Caco-2 (cell line): Measurements from ENCODE around the gene TSPAN5. TPM values are rescaled to one million over a fixed set of nuclear protein-coding genes. Genes with fewer than 3 reads are reported as not detected.

Experiments
- BruUV-seq: library from RNA; stranded (reverse); fragments of 400-500 nt; replicated peaks from 2 replicates; lab custom pipeline; 2021; lab: Mats Ljungman, UMichigan
- CTCF ChIA-PET: fragments of 300-600 bp; sonication (Branson Sonifier 250); formaldehyde crosslinking; loops from one replicate; lab custom pipeline; 2022; ENCODE audit warnings: antibody characterized with exemption; lab: Charles Lee
- POLR2A ChIA-PET: fragments of 300-600 bp; sonication (Branson Sonifier 250); formaldehyde crosslinking; loops from one replicate; lab custom pipeline; 2022; ENCODE audit warnings: antibody characterized with exemption; lab: Charles Lee
- DNase-seq, 2 experiments: peaks; one replicate each; pipeline versions ENCODE4 v3.0.0 to v3.0.0-alpha.2; 2020 to 2022
- H3K27me3 ChIP-seq: replicated peaks from 2 replicates; pipeline ENCODE4 v1.6.0; 2011; ENCODE audit warnings: low read length; ENCODE audit not compliant: control insufficient read depth, insufficient read depth
- H3K36me3 ChIP-seq: 2 replicates; pipeline ENCODE4 v1.5.1; 2011; ENCODE audit warnings: low read length; ENCODE audit not compliant: control insufficient read depth, insufficient read depth
- H3K4me1 ChIP-seq: fragments of 250-450 bp; sonication (Bioruptor Pico); 2 replicates; pipeline ENCODE4 v1.5.1; 2020; ENCODE audit warnings: mild to moderate bottlenecking
- H3K4me3 ChIP-seq: 2 replicates; pipeline ENCODE4 v1.5.1; 2011; ENCODE audit warnings: low read depth, mild to moderate bottlenecking, control low read depth, low read length
- H3K9me3 ChIP-seq: fragments of 250-450 bp; sonication (Bioruptor Pico); 2 replicates; pipeline ENCODE4 v1.5.1; 2020; ENCODE audit warnings: mild to moderate bottlenecking, moderate library complexity
- H3K27ac Mint-ChIP-seq: one replicate; pipeline ENCODE4 v1.8.0; 2022; ENCODE audit warnings: mixed read lengths; ENCODE audit not compliant: unreplicated experiment
- H3K27me3 Mint-ChIP-seq: one replicate; pipeline ENCODE4 v1.8.0; 2022; ENCODE audit warnings: mixed read lengths; ENCODE audit not compliant: insufficient read depth, unreplicated experiment
- H3K36me3 Mint-ChIP-seq: one replicate; pipeline ENCODE4 v1.8.0; 2022; ENCODE audit warnings: mild to moderate bottlenecking, mixed read lengths; ENCODE audit not compliant: insufficient read depth, unreplicated experiment
- H3K4me1 Mint-ChIP-seq: one replicate; pipeline ENCODE4 v1.8.0; 2022; ENCODE audit warnings: low read depth, mixed read lengths; ENCODE audit not compliant: unreplicated experiment
- H3K4me3 Mint-ChIP-seq: one replicate; pipeline ENCODE4 v1.8.0; 2022; ENCODE audit warnings: mild to moderate bottlenecking, moderate library complexity, mixed read lengths; ENCODE audit not compliant: unreplicated experiment
- H3K9me3 Mint-ChIP-seq: one replicate; pipeline ENCODE4 v1.8.0; 2022; ENCODE audit warnings: mixed read lengths; ENCODE audit not compliant: unreplicated experiment
- CTCF ChIP-seq, 2 experiments: fragments of 200-600 bp in 1 of 2; IDR thresholded peaks; 1 replicate in 1 of 2; 2 replicates in 1 of 2; pipeline versions ENCODE4 v1.5.1 to v1.8.0; 2011 to 2022; ENCODE audit warnings: antibody characterized with exemption in 1 of 2, control low read depth in 1 of 2, inconsistent platforms in 1 of 2, low read depth in 1 of 2, low read length in 1 of 2, mild to moderate bottlenecking in 1 of 2, moderate library complexity in 1 of 2; ENCODE audit not compliant: insufficient read depth in 1 of 2, severe bottlenecking in 1 of 2, unreplicated experiment in 1 of 2
- intact Hi-C: fragments of 100-400 bp; cut with micrococcal nuclease; formaldehyde crosslinking; loops from one replicate; pipeline ENCODE4 v1.10.0; 2022; ENCODE audit not compliant: unreplicated experiment
- total RNA-seq: library from RNA; stranded (reverse); gene quantifications from 2 replicates; pipeline ENCODE4 v1.2.3, GENCODE V29; 2022

Gene TSPAN5
- total RNA-seq, 1 experiment from 2014 or later: 24.1 TPM

- Mint-ChIP-seq H3K36me3 (peaks cover 7% of the 10 kb centered on the region), H3K4me3 (no peak overlapping the region), H3K27me3 (no peaks in the 10 kb centered on the region), H3K4me1 (no peaks in the 10 kb centered on the region), H3K9me3 (no peaks in the 10 kb centered on the region), H3K27ac (no peak overlapping the region)
- intact Hi-C loops: no loop called here
- H3K9me3 ChIP-seq: no peaks in the 10 kb centered on the region
- no peaks in the 10 kb centered on the region for H3K27me3 ChIP-seq
- no peak for TF ChIP-seq CTCF (IDR thresholded peaks at IDR 0.05; ENCODE audit: insufficient read depth in 1 of 2, low read depth in 1 of 2, low read length in 1 of 2, severe bottlenecking in 1 of 2, unreplicated experiment in 1 of 2)
- H3K36me3 ChIP-seq: no peaks in the 10 kb centered on the region
- H3K4me3 ChIP-seq: no peak overlapping the region
- H3K4me1 ChIP-seq: no peaks in the 10 kb centered on the region
- CTCF ChIA-PET: no interaction called here
- BruUV-seq: no TSS peak
- no peak for DNase-seq
- POLR2A ChIA-PET: no interaction called here
Measured at GRCh38 chr4:98501383-98501782, 157.0 kb downstream of the TSPAN5 start.

- Histone ChIP-seq H3K4me1 (no peaks in the 10 kb centered on the region), H3K36me3 (no peaks in the 10 kb centered on the region), H3K9me3 (no peaks in the 10 kb centered on the region), H3K4me3 (no peak overlapping the region), H3K27me3 (no peaks in the 10 kb centered on the region)
- Mint-ChIP-seq H3K36me3 (peaks cover 7% of the 10 kb centered on the region), H3K27ac (no peak overlapping the region), H3K4me1 (no peaks in the 10 kb centered on the region), H3K4me3 (no peak overlapping the region), H3K27me3 (no peaks in the 10 kb centered on the region), H3K9me3 (no peaks in the 10 kb centered on the region)
- POLR2A ChIA-PET: no interaction called here
- TF ChIP-seq CTCF (IDR thresholded peaks at IDR 0.05; ENCODE audit: insufficient read depth in 1 of 2, low read depth in 1 of 2, low read length in 1 of 2, severe bottlenecking in 1 of 2, unreplicated experiment in 1 of 2): no peak
- BruUV-seq: no TSS peak
- CTCF ChIA-PET: no interaction called here
- no peak for DNase-seq
- intact Hi-C loops: no loop called here
Measured at GRCh38 chr4:98498774-98499173, 159.6 kb downstream of the TSPAN5 start.

GRCh38 chr4:98496152-98496845 is 162.1 kb downstream of the TSPAN5 start:
- ChIA-PET POLR2A (no interaction called here), CTCF (no interaction called here)
- no peak overlapping the region for H3K4me3 Mint-ChIP-seq

More at GRCh38 chr4:98496152-98496845, 162.1 kb downstream of the TSPAN5 start:
- Histone ChIP-seq H3K4me1 (no peaks in the 10 kb centered on the region), H3K4me3 (no peak overlapping the region), H3K27me3 (no peaks in the 10 kb centered on the region), H3K36me3 (no peaks in the 10 kb centered on the region), H3K9me3 (no peaks in the 10 kb centered on the region)
- Mint-ChIP-seq H3K4me1 (no peaks in the 10 kb centered on the region), H3K27ac (no peak overlapping the region), H3K36me3 (peaks cover 7% of the 10 kb centered on the region), H3K27me3 (no peaks in the 10 kb centered on the region), H3K9me3 (no peaks in the 10 kb centered on the region)
- BruUV-seq: no TSS peak
- no peak for TF ChIP-seq CTCF (IDR thresholded peaks at IDR 0.05; ENCODE audit: insufficient read depth in 1 of 2, low read depth in 1 of 2, low read length in 1 of 2, severe bottlenecking in 1 of 2, unreplicated experiment in 1 of 2)
- no peak for DNase-seq
- intact Hi-C loops: no loop called here
